Endodermal cell (in vitro differentiated cells): ENCODE measurements around the gene NCBP1. TPM values are rescaled to one million over a fixed set of nuclear protein-coding genes. Genes with fewer than 3 reads are reported as not detected.

ENCODE experiments used
- DNase-seq: peaks from one replicate; pipeline ENCODE4 v3.0.0-alpha.2; 2017
- H3K27ac ChIP-seq: 2 replicates; pipeline ENCODE4 v1.5.1; 2013; ENCODE audit warnings: mild to moderate bottlenecking, low read depth, low read length, moderate library complexity
- H3K27me3 ChIP-seq: 2 replicates; pipeline ENCODE4 v1.6.1; 2013; ENCODE audit warnings: mild to moderate bottlenecking, low read length, moderate library complexity; ENCODE audit not compliant: insufficient read depth, control insufficient read depth, poor library complexity, severe bottlenecking
- H3K36me3 ChIP-seq: 2 replicates; pipeline ENCODE4 v1.7.0; 2013; ENCODE audit warnings: mild to moderate bottlenecking, low read length, moderate library complexity; ENCODE audit not compliant: control insufficient read depth, insufficient read depth
- H3K4me1 ChIP-seq: one replicate; pipeline ENCODE4 v1.7.0; 2013; ENCODE audit warnings: low read length; ENCODE audit not compliant: control insufficient read depth, insufficient read depth
- H3K4me3 ChIP-seq: 2 replicates; pipeline ENCODE4 v1.5.1; 2013; ENCODE audit warnings: mild to moderate bottlenecking, low read length, moderate library complexity
- H3K9ac ChIP-seq: 2 replicates; pipeline ENCODE4 v1.6.1; 2013; ENCODE audit warnings: mild to moderate bottlenecking, low read length, moderate library complexity; ENCODE audit not compliant: poor library complexity, severe bottlenecking; ENCODE audit errors: extremely low read depth
- H3K9me3 ChIP-seq: 2 replicates; pipeline ENCODE4 v1.6.1; 2013; ENCODE audit warnings: mild to moderate bottlenecking, low read length, moderate library complexity; ENCODE audit not compliant: control insufficient read depth
- H3K27ac Mint-ChIP-seq: 2 replicates; pipeline ENCODE4 v1.8.0; 2020; ENCODE audit warnings: mixed read lengths
- H3K27me3 Mint-ChIP-seq: 2 replicates; pipeline ENCODE4 v1.8.0; 2021; ENCODE audit warnings: mild to moderate bottlenecking, mixed read lengths; ENCODE audit not compliant: insufficient read depth
- H3K36me3 Mint-ChIP-seq: 2 replicates; pipeline ENCODE4 v1.8.0; 2020; ENCODE audit warnings: low read depth, mixed read lengths
- H3K4me1 Mint-ChIP-seq: 2 replicates; pipeline ENCODE4 v1.8.0; 2020; ENCODE audit warnings: mixed read lengths
- H3K4me3 Mint-ChIP-seq: 2 replicates; pipeline ENCODE4 v1.8.0; 2020; ENCODE audit warnings: mild to moderate bottlenecking, moderate library complexity, mixed read lengths
- H3K9me3 Mint-ChIP-seq: 2 replicates; pipeline ENCODE4 v1.8.0; 2020; ENCODE audit warnings: mild to moderate bottlenecking, mixed read lengths
- CTCF ChIP-seq: fragments of 200-600 bp; sonication (generic); conservative IDR thresholded peaks from 2 replicates; pipeline ENCODE4 v1.5.0; 2021; ENCODE audit warnings: antibody characterized with exemption, mild to moderate bottlenecking
- WGBS, 2 experiments: methylation state at CpG; one replicate each; pipeline versions ENCODE4 v1.1.5 to v1.1.7; 2013; ENCODE audit warnings: missing lambda C conversion rate in 2 of 2, mixed read lengths in 1 of 2; ENCODE audit not compliant: insufficient coverage in 1 of 2, insufficient read length in 1 of 2; 5-methylcytosine and 5-hydroxymethylcytosine counted together
- total RNA-seq, 2 donors: library from RNA; stranded (reverse); fragmentation: NEBNext Ultra II Directional in 1 of 2; extraction: Animal tissue kit (Norgen Biotek cat#: 25700) in 1 of 2; gene quantifications; 2 replicates in 1 of 2; 3 replicates in 1 of 2; pipeline ENCODE4 v1.2.1, GENCODE V29; 2021

The NCBP1 gene
- total RNA-seq, 2 donors from 2014 or later = 47.0 to 51.7 TPM

GRCh38 chr9:97675655-97676054, 42.0 kb downstream of the NCBP1 start:
- Mint-ChIP-seq H3K4me1 (peaks cover 4% of the 10 kb centered on the region), H3K4me3 (no peak overlapping the region), H3K36me3 (peaks cover 47% of the 10 kb centered on the region), H3K9me3 (no peaks in the 10 kb centered on the region), H3K27me3 (no peaks in the 10 kb centered on the region), H3K27ac (no peak overlapping the region)
- TF ChIP-seq CTCF = no peak
- no peak overlapping the region for H3K9ac ChIP-seq
- no peaks in the 10 kb centered on the region for H3K27me3 ChIP-seq
- peaks cover 87% of the 10 kb centered on the region for H3K36me3 ChIP-seq
- no peaks in the 10 kb centered on the region for H3K4me1 ChIP-seq
- H3K27ac ChIP-seq = no peak overlapping the region
- no peaks in the 10 kb centered on the region for H3K9me3 ChIP-seq
- 89% methylated on average over 2 to 3 of the region's 3 CpGs for WGBS, 2 experiments
- DNase-seq = no peak
- H3K4me3 ChIP-seq = no peak overlapping the region

GRCh38 chr9:97682242-97682641, 48.6 kb downstream of the NCBP1 start:
- Histone ChIP-seq H3K4me3 (no peak overlapping the region), H3K27me3 (no peaks in the 10 kb centered on the region), H3K36me3 (peaks cover 68% of the 10 kb centered on the region), H3K4me1 (no peaks in the 10 kb centered on the region), H3K9ac (no peak overlapping the region), H3K9me3 (no peaks in the 10 kb centered on the region), H3K27ac (no peak overlapping the region)
- no peak for DNase-seq
- Mint-ChIP-seq H3K4me3 (no peak overlapping the region), H3K9me3 (no peaks in the 10 kb centered on the region), H3K27me3 (no peaks in the 10 kb centered on the region), H3K36me3 (peaks cover 31% of the 10 kb centered on the region), H3K4me1 (peaks cover 8% of the 10 kb centered on the region), H3K27ac (no peak overlapping the region)
- 100% methylated on average over 1 of the region's 1 CpG; no CpG with 5 or more reads in 1 of the 2 experiments for WGBS, 2 experiments
- no peak for TF ChIP-seq CTCF

- no peak overlapping the region for H3K4me3 ChIP-seq
- no peak overlapping the region for H3K4me3 Mint-ChIP-seq
- no peak for TF ChIP-seq CTCF
- H3K4me1 Mint-ChIP-seq = peaks cover 13% of the 10 kb centered on the region
- no peaks in the 10 kb centered on the region for H3K9me3 Mint-ChIP-seq
- peaks cover 4% of the 10 kb centered on the region for H3K4me1 ChIP-seq
- peaks cover 39% of the 10 kb centered on the region for H3K36me3 ChIP-seq
- no peaks in the 10 kb centered on the region for H3K27me3 Mint-ChIP-seq
- no peak overlapping the region for H3K27ac ChIP-seq
- no peak for DNase-seq
- WGBS, 2 experiments = 59 to 71% methylated on average over 1 of the region's 1 CpG
- no peak overlapping the region for H3K27ac Mint-ChIP-seq
- no peaks in the 10 kb centered on the region for H3K27me3 ChIP-seq
- no peaks in the 10 kb centered on the region for H3K9me3 ChIP-seq
- peaks cover 30% of the 10 kb centered on the region for H3K36me3 Mint-ChIP-seq
- no peak overlapping the region for H3K9ac ChIP-seq
Observed at GRCh38 chr9:97688654-97689053, 55.0 kb downstream of the NCBP1 start.
